ENCODE results near the gene PRR5.

The PRR5 gene

DNA sequence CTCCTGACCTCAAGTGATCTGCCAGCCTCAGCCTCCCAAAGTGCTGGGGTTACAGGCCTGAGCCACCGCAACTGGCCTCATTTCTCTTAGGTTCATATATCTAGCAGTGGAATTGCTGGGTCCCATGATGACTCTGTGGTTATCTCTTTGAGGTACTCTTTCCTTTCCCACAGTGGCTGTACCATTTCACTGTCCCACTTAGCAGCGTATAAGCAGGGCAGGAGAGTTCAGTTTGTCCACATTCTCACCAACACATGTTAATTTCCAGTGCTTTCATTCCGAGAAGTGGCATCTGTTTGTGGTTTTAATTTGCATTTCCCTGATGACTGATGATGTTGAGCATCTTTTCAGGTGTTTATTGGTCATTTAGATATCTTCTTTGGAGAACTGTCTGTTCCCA is 16.4 kb downstream of the PRR5 start:
- no peak for DNase-seq (ENCODE audit: low read depth in 2 of 2)

DNA sequence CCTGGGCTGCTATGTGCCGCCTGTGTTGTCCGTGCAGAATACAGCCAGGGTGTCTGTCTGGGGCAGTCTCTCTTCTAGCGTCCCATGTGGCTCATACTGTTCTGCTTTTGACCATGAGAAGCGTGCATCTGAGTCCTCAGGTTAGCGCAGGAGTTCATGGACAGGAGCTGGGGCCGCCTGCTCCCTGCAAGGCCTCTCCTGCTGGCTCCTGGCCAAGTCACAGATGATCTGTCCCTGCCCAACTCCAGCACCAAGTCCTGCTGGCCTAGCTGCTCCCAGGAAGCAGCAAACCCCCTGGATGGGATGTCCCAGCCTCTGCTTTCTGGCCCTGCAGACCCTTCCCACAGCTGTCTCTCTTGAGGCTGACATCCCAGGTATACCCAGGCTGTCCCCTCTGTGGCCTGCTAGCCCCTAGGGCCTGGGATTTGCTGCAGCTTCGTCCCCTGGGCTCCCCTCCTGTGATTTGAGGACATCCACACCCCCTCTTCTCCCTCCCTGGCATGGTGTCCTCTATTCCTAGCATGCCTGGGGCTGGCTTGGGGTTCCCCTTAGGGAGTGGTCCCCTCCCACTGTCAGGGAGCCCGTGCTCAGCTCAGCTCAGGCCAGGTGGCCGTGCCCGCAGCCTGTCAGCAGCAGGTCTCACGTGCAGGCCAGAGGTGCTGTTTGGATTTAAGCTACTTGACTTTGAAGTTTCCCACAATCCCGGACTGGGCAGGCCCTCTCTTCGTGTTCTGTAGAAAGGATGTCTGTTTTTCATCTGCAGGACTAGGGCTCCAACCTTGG is 17.8 kb downstream of the PRR5 start:
- no peak for DNase-seq (ENCODE audit: low read depth in 2 of 2)

DNA sequence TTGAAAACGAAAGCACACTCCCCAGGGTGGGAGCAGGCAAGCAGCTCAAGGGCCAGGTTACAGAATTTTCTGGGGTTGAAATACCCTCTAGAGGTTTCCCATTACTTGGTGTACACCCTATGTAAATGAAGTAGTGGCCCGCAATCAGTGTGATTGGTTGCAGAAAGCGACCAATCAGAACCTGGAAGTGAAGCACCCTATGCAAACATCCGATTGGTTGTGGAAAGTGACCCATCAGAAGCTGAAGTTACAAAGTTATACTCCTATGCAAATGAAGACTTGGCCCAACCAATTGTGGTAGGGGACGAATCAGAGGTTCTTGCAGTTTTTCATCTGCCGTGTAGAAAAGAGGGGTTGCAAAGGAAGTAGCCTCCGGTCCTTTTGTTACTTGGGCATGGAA is 19.2 kb downstream of the PRR5 start:
- no peak for DNase-seq (ENCODE audit: low read depth in 2 of 2)

DNA sequence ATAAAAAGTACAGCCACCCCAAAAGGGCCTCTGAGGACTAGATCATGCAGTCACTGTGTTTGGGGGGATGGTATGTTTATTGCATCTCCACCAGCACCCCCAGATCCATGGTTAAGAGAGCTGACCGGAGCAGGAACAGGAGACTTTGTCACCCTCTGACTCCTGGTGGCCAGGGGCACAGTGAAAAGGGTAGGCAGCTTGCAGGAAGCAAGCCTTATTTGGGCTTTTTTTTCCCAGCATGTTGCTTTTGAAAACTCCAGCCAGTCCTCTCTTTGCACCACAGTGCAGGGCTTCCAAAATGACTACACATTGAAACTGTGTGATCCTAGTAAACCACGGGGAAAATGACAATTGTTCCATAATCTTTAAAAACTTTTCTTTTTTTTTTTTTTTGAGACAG is 20.6 kb downstream of the PRR5 start:
- DNase-seq (ENCODE audit: low read depth in 2 of 2), result no peak

DNA sequence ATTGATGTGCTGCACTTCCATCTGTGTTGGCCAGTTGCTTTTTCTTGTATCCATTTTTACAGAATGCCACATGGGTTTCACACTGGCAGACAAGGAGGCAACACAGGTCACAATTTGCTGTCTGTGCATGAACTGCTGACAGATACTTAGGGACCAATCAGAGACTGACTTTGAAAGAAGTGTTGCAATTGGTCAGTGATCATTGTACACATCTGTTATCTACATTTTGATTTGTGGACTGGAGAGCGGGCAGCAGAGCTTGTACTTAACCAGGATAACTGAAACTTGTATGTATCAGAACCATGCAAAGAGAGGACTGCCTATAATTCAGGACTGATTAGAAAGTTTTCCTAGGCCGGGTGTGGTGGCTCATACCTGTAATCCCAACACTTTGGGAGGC is 21.8 kb downstream of the PRR5 start:
- DNase-seq (ENCODE audit: low read depth in 2 of 2), result no peak

DNA sequence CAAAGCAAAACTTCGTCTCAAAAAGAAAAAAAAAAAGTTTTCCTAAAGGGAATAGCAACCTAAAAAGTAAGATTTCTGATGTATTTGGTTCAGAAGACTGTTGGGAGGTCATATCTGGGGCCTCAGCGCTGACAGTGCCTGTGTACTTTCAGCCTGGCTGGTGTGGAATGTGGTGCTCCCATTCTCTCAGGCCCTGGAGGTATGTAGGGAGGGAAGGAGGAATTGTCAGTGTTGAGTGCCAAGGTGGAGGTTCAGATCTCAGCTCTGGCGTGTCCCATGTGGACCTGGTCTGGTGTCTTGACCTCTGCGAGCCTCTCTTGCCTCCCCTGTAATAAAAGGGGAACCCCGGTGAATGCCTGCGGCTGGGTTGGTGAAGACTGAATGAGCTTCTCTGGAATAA is 22.4 kb downstream of the PRR5 start:
- no peak for DNase-seq (ENCODE audit: low read depth in 2 of 2)

DNA sequence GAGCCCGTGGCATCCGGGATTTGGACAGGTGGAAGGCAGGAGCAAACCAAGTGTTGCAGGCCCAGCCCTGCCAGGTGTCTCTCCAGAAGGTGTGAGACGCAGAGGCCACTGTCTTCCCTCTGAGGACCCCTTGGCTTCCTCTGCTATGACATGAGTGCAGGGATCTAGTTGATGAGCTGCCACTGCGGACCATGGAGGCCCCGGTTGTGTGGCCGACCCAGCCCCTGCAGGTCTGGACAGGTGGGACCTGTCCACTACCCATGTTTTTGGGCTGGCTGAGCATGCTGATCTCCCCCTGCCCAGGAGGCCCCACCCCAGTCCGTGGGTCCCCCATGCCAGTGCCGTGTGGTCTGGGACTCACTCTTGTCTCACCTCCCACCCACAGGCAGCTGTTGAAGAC is 22.9 kb downstream of the PRR5 start:
- DNase-seq (ENCODE audit: low read depth in 2 of 2), result no peak

DNA sequence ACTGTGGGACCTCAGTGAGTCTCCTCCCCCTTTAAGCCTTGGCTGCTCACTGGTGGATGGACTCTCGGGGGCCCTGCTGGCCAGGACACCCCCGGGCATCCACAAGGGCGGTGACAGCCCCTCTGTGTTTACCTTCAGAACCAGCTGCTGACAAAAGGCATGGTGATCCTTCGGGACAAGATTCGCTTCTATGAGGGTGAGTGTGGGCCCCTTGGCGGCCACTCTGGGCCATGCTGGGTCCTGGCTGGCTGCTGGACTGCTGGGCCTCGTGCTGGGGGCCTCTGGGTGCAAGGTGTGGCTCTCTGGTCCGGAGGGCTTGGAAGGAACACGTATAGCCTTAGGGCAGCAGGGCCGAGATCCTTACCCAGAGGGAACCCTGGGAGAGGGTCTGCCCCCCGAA is 24.4 kb downstream of the PRR5 start:
- no peak for DNase-seq (ENCODE audit: low read depth in 2 of 2)

DNA sequence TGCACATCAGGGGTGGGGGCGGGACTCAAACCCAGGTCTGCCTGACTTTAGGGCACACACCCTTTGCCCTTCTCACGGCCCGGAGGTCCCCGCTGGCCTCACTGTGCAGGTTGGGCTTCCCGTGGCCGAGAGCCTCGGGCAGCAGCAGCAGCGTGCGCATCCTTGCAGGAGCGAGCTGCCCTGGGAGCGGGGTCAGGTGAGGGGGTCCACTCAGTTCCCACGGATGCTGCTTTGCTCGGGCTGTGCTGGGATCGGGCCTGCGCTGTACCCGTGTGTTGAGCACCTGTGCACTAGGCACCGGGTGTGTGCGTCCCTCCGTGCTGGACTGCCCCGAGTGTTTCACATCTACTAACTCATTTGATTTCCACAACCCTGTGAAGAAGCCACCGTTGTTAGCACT is 25.1 kb downstream of the PRR5 start:
- no peak for DNase-seq (ENCODE audit: low read depth in 2 of 2)

DNA sequence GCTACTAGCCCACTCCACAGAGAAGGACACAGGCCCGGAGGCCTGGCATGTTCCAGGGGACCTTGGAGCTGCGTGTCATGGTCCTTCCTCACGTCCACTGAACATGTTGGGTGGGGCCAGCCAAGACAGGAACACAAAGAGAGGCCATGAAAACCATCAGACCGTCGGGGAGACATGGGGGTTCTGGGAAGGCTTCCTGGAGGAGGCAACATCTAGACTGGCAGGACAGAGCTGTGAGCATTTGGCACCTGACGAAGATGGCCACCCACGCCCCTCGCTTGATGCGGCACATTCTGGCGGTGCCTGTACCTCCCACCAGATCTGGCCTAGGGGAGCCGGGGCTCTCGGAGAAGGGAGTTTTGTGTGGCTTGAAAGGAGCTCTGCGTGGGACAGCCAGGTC is 25.7 kb downstream of the PRR5 start:
- DNase-seq (ENCODE audit: low read depth in 2 of 2), result no peak

DNA sequence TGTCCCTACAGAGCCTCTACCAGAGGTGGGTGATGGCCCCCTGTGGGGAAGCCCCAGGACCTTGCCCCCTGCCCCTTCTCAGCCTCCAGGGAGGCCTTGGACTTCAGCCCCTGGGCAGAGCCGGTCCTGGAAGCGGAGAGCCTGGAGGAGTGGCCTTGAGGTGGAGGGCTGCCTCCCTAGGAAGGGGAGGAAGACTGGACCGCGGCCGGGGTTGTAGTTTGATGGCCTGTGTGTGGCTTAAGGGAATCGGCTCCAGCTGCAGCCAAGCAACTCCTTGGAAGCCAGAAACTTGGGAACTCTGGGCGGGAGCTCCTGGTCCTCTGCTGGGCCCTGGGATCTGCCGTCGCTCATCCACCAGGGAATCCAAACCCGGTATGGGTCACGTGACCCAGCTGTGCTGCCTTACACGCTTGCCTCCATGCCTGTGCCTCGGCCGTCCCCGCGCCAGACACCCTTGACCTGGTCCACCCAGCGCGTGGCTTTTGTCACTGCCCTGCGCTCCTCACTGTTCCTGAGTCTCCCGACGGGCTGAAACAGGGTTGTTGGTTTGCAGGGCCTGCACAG is 26.8 kb downstream of the PRR5 start:
- no peak for DNase-seq (ENCODE audit: low read depth in 2 of 2)

DNA sequence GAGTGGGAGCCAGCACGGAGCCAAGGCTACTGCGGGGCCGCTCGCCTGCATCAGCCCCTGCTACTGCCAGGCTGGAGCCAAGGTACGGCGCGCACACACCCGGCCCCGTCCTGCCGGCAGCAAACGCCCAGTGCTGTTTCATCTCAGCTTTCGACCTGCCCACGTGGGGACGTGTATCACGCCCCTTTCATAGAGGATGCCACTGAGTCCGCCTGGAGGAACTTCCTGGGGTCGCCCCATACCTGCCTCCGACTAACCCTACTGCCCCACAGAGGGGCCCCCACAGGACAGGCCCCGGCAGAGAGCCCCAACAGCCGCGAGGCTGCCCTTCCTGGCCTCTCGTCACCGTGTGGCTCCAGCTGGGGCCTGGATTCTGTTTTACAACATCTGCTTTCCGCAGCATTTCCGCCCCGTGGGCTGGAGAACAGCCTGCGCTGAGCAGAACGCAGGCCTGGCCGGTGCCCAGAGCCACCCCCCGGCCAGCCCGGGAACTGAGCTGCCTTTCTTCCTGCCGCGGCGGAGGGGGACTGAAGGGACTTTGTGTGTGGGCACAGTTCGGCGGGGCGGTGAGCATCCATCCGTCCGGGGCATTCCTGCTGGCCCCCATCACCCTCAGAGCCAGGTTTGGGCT is 27.5 kb downstream of the PRR5 start:
- DNase-seq (ENCODE audit: low read depth in 2 of 2), result no peak

DNA sequence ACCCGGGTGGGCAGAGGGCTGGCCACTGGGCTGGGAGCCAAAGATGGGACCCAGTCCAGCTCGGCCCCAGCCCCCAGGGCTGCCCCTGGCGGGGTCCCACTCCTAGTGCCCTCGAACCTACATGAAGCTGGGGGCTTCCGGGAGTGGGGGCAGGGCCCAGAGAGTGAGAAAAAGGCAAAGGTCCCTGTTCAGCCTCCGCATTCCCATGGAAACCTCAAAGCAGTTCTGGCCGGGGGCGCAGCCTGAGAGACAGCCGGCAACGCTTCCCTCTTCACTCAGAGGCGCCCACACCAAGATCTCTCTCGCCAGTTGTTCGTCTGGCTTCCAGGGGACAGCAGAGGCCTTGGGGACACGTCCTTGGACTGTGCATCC is 28.0 kb downstream of the PRR5 start:
- no peak for DNase-seq (ENCODE audit: low read depth in 2 of 2)

DNA sequence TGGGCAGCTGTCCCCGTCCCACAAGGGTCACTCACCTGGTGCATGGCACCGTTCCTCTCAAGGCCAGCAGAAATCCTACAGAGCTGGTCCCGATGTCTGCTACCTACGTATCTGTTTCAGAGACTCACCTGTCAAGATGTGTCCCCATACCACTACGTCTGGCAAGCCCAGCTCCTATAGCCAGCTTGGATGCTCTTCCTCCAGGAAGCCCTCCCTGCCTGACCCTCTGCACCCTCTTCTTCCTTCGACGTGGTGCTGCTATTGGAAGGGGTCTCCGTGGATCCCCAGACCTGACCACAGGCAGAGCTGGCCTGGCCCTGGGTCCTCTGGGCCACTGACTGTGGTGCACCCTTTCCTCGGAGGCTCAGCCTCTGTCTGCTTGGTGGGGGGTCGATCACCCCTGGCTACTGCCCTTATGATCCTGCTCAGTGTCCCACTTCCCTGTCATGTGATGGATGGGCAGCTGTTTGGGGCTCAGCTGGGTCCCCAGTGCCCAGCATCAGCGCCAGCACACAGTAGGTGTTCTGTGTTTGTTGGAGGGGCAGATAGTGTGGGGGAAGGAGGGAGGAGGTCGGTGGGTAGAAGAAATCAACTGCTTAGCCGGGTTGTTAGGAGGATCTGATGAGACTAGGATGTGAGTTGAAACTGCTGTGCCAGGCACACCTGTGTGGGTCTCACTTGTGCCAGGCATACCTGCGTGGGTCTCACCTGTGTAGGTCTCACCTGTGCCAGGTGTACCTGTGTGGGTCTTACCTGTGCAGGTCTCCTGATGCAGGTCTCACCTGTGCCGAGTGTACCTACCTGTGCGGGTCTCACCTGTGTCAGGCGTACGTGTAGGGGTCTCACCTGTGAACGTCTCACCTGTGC is 28.7 kb downstream of the PRR5 start:
- no peak for DNase-seq (ENCODE audit: low read depth in 2 of 2)

DNA sequence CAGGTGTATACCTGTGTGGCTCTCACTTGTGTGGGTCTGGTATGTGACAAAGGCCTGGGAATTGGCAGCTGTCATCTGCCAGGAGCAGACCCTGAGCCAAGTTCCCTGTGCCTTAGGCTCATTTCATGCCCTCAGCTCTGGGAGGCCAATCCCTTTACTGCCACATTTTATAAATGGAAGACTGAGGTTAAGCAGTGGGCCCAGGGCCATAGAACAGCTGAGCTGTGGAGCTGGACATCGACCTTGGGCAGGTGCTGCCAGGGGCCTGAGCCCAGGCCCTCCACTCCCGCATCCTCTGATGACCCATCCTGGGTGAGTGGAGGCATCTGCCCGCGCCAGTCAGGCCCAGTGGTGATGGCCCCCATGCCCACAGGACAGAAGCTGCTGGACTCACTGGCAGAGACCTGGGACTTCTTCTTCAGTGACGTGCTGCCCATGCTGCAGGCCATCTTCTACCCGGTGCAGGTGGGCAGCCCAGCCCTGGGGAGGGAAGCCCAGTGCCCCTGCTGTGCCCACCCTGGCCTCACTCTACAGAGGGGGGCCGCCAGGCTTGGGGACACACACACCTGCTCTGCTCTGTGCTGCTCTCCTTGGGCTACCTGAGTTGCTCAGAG is 29.5 kb downstream of the PRR5 start:
- no peak for DNase-seq (ENCODE audit: low read depth in 2 of 2)

DNA sequence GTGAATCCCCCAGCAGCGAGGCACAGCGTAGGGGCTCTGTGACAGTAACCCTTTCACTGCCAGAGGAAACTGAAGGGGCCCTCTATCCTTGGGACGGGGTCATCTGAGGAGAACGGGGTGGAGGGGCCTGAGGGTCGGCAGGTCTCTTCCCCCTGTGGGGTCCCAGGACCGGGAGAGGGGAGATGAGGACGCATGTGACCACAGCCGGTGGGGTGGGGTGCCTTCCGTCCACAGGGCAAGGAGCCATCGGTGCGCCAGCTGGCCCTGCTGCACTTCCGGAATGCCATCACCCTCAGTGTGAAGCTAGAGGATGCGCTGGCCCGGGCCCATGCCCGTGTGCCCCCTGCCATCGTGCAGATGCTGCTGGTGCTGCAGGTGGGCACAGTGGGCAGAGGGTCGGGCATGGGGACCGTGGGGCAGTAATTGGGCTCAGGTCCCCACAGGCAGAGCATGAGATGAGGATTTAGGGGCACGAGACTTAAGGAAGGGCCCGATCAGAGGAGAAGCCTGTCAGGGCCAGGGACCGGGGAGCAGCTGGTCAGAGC is 30.1 kb downstream of the PRR5 start:
- no peak for DNase-seq (ENCODE audit: low read depth in 2 of 2)

DNA sequence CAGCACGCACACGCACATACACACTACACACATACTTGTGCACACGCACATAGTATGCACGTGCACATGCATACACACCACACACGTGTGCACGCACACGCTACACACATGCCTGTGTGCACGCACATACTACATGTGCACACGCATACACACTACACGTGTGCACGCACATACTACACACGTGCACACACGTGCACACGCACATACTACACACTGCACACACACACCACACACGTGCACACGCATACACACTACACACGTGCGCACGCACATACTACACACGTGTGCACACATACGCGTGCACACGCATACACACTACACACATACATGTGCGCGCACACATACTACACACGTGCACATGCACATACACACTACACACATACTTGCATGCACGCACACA is 30.7 kb downstream of the PRR5 start:
- no peak for DNase-seq (ENCODE audit: low read depth in 2 of 2)

DNA sequence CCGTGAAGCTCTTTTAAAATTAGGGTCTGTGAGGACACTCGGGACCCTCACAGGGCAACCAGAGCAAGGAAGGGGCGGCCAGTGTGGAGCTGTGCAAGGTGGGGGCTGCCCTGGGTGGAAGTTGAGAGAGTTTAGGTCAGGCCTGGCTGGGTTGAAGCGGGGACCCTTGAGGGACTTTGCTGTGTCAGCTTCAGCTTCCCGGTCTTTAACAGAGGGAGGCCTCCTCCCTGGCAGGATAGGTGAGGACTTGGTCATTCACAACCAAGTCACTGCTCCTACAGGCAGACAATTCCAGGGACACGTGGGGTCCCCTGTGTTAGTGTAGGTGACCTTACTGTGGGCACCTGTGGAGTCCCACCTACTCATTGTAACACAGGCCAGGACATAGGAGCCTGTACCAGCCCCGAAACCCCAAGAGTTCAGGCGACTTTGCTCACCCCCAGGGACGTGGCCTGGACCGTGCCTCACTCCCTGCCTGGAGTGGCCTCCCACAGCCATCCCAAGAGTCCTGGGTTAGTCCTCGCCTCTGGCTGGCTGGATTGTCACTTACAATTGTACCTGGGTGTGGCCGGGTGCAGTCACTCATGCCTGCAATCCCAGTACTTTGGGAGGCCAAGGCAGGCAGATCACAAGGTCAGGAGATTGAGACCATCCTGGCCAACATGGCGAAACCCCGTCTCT is 31.6 kb downstream of the PRR5 start:
- DNase-seq (ENCODE audit: low read depth in 2 of 2), result no peak

DNA sequence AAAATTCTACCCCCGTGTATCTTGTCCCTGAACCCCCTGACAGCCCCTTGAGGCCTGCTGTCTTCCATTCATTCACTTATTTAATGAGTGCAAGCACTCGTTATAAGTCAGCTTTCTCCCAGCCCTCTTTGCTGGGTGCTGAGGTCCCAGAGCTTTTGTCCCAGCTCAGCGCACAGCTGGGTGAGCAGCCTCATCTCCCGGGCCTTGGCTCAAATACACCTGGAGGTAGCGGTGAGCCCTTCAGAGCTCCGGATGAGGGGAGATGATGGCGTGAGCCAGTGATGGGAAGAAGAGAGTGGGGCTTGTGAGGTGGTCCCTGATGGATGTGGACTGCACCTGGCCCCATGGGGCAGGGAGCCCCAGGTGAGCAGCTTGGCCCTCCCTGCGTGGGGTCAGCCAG is 32.3 kb downstream of the PRR5 start:
- DNase-seq (ENCODE audit: low read depth in 2 of 2), result no peak

DNA sequence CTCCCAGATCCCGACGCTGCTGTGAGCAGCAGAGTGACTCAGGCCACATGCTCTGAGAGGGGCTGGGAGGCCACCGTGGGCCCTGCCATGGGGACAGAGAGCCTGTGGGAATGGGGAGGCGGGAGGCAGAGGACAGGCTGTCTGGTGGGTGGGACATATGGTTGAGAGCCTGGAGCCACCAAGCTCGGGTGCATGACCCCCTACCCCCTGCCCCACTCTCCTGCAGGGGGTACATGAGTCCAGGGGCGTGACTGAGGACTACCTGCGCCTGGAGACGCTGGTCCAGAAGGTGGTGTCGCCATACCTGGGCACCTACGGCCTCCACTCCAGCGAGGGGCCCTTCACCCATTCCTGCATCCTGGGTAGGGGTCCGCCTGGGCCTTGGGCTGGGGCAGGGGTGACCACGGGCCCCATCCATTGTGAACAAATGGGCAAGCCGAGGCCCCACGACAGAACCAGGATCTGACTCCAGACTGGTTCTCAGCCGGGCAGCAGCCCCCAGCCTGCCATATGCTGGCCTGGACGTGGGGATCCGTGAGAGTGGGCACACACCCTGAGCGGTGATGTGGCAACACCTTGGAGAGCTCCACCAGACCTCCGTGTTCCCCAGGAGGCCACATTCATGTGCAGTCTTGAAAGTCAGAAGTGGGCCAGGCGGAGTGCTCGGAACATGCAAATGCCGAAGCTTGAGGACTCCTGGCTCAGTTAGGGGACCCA is 33.0 kb downstream of the PRR5 start:
- no peak for DNase-seq (ENCODE audit: low read depth in 2 of 2)

Measured in stimulated activated CD8-positive, alpha-beta memory T cell treated with anti-CD3 and anti-CD28 coated beads, Interleukin-7, amount 100 ng/mL, for 1 hour (primary cell).